GM23338 (cell line): Measurements from ENCODE around the gene CTAGE9.

Source experiments
- CREB1 ChIP-seq: fragments of 250-450 bp; sonication (Bioruptor Pico); IDR thresholded peaks from 2 replicates; pipeline ENCODE4 v1.5.0; 2020; ENCODE audit warnings: low read depth, mild to moderate bottlenecking, moderate library complexity
- EZH2 ChIP-seq: fragments of 200-600 bp; sonication (generic); IDR thresholded peaks from one replicate; pipeline ENCODE4 v1.8.0; 2017; ENCODE audit warnings: antibody characterized with exemption, mild to moderate bottlenecking, low read depth; ENCODE audit not compliant: unreplicated experiment
- EZH2phosphoT487 ChIP-seq: fragments of 200-600 bp; sonication (generic); IDR thresholded peaks from one replicate; pipeline ENCODE4 v1.8.1; 2018; ENCODE audit warnings: antibody characterized with exemption; ENCODE audit not compliant: unreplicated experiment
- JUNB ChIP-seq: IDR thresholded peaks from one replicate; pipeline ENCODE4 v1.6.1; 2016; ENCODE audit warnings: antibody characterized with exemption; ENCODE audit not compliant: unreplicated experiment
- POLR2AphosphoS5 ChIP-seq: IDR thresholded peaks from 2 replicates; pipeline ENCODE4 v1.6.1; 2016; ENCODE audit warnings: antibody characterized with exemption, low read depth
- ZNF114 ChIP-seq: fragments of 250-450 bp; sonication (Bioruptor Pico); IDR thresholded peaks from 2 replicates; pipeline ENCODE4 v1.5.0; 2020; ENCODE audit warnings: mild to moderate bottlenecking, moderate library complexity
- ZNF331 ChIP-seq: fragments of 250-450 bp; sonication (Bioruptor Pico); IDR thresholded peaks from 2 replicates; pipeline ENCODE4 v1.5.0; 2020; ENCODE audit warnings: low read depth, mild to moderate bottlenecking, moderate library complexity
- TF ChIP-seq, protein P1 (sequence below), 2 experiments: fragments of 200-600 bp in 1 of 2; sonication (generic) in 1 of 2; conservative IDR thresholded peaks; 2 replicates each; pipeline versions ENCODE4 v1.5.1 to v1.6.1; 2016 to 2017; ENCODE audit warnings: antibody characterized with exemption in 2 of 2, low read depth in 2 of 2, mild to moderate bottlenecking in 2 of 2, moderate library complexity in 1 of 2
- TF ChIP-seq, protein P2 (sequence below): IDR thresholded peaks from one replicate; pipeline ENCODE4 v1.6.1; 2018; ENCODE audit warnings: antibody characterized with exemption; ENCODE audit not compliant: unreplicated experiment

- TF ChIP-seq, protein P1, sequence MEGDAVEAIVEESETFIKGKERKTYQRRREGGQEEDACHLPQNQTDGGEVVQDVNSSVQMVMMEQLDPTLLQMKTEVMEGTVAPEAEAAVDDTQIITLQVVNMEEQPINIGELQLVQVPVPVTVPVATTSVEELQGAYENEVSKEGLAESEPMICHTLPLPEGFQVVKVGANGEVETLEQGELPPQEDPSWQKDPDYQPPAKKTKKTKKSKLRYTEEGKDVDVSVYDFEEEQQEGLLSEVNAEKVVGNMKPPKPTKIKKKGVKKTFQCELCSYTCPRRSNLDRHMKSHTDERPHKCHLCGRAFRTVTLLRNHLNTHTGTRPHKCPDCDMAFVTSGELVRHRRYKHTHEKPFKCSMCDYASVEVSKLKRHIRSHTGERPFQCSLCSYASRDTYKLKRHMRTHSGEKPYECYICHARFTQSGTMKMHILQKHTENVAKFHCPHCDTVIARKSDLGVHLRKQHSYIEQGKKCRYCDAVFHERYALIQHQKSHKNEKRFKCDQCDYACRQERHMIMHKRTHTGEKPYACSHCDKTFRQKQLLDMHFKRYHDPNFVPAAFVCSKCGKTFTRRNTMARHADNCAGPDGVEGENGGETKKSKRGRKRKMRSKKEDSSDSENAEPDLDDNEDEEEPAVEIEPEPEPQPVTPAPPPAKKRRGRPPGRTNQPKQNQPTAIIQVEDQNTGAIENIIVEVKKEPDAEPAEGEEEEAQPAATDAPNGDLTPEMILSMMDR (conservative IDR thresholded peaks at IDR 0.05; ENCODE audit: low read depth in 2 of 2), result no peak
- TF ChIP-seq POLR2AphosphoS5, result no peak
- no peak for TF ChIP-seq EZH2
- TF ChIP-seq ZNF331 (CRISPR knock-in tag), result no peak
- TF ChIP-seq, protein P2, sequence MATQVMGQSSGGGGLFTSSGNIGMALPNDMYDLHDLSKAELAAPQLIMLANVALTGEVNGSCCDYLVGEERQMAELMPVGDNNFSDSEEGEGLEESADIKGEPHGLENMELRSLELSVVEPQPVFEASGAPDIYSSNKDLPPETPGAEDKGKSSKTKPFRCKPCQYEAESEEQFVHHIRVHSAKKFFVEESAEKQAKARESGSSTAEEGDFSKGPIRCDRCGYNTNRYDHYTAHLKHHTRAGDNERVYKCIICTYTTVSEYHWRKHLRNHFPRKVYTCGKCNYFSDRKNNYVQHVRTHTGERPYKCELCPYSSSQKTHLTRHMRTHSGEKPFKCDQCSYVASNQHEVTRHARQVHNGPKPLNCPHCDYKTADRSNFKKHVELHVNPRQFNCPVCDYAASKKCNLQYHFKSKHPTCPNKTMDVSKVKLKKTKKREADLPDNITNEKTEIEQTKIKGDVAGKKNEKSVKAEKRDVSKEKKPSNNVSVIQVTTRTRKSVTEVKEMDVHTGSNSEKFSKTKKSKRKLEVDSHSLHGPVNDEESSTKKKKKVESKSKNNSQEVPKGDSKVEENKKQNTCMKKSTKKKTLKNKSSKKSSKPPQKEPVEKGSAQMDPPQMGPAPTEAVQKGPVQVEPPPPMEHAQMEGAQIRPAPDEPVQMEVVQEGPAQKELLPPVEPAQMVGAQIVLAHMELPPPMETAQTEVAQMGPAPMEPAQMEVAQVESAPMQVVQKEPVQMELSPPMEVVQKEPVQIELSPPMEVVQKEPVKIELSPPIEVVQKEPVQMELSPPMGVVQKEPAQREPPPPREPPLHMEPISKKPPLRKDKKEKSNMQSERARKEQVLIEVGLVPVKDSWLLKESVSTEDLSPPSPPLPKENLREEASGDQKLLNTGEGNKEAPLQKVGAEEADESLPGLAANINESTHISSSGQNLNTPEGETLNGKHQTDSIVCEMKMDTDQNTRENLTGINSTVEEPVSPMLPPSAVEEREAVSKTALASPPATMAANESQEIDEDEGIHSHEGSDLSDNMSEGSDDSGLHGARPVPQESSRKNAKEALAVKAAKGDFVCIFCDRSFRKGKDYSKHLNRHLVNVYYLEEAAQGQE, result no peak
- TF ChIP-seq EZH2phosphoT487, result no peak
- no peak for TF ChIP-seq CREB1 (CRISPR knock-in tag)
- TF ChIP-seq JUNB, result no peak
- no peak for TF ChIP-seq ZNF114 (CRISPR knock-in tag)
Measured at GRCh38 chr6:131687022-131687421, 23.8 kb downstream of the CTAGE9 start.
